NCI-H82 (cell line): ENCODE measurements around the gene TMPRSS3.

ENCODE experiments used
- DNase-seq: peaks from one replicate; lab custom pipeline; 2025; lab: John Stamatoyannopoulos, UW

Gene TMPRSS3

GRCh38 chr21:42387843-42388340 is 8.0 kb downstream of the TMPRSS3 start:
- no peak for DNase-seq

- no peak for DNase-seq
Measured at GRCh38 chr21:42387164-42387563, 8.7 kb downstream of the TMPRSS3 start.

DNA sequence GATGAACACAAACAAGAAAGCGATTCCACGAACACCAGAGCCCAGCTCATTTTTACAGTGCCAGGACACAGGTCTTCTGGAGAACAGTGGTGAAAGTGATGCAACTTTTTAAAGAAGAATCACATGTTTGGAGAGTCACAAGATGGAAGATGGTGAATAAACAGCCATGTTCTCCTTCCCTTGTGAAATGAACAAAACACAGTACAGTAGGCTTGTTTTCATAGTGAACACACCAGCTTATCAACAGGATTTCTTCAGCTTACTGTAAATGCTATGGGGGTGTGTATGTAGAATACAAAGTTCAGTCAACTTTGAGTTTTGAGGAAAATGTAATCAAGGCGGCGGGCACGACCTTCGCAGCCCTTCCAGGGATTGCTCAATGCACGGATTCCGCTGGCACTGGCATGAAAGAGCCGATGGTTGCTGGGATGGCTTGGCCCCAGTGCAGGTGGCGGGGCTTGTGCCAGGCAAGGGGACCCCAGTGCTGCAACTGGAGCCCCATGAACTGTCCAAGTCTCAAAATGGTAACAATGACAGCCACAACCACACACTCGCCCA is 9.7 kb downstream of the TMPRSS3 start:
- no peak for DNase-seq

- DNase-seq = no peak
Measured at GRCh38 chr21:42385619-42386018, 10.2 kb downstream of the TMPRSS3 start.

DNA sequence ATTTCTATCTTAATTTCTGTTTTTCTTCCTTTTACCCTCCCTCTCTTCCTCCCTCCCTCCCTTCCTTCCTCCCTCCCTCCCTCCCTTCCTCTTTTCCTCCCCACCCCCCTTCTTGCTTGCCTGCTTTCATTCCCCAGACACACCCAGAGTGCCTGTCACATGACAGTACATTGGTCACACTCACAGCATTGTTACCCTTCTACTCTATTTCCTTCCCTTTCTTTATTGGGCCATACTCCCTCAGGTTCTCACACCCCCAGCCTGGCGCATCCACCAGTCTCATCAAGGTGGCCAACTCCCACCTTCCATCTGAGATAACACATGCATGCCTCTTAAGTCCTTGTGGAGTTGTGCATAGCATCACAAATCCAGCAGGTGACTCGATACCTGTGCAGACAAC is 10.9 kb downstream of the TMPRSS3 start:
- DNase-seq = no peak

DNA sequence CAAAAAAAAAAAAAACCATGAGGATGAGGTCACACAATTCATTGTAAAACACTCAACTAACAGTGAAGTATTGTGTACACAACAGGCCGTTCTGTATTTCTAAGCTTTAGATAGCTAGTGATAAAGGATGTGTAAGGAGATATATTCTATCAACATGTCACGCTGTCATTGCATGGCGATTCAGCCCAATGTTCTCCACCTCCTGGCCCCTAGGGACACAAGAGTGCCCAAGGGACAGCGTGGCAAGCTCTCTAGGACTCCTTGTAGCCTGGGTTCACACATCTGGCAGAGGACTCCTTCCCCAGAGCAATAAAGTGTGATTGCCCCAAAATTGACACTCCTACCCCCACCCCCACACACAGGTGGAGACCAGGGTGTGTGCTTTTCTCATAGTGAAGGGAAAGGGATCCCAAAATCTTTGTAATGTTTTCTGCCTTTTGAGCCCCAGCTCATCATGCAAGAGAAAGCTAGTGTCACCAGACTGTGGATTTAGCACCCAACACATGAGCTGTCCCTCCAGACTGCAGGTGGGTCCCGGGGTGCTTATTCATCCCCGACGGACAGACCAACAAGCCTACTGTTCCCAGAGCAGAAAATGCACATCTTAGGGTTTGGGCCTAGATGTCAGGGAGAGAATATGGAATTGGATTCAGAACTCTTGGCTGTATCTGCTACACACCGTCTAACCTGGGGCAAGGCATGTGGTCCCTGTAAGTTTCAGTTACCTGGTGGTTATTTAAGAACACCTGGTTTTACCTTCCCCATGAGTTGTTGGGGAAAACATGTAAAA is 11.5 kb downstream of the TMPRSS3 start:
- no peak for DNase-seq

- DNase-seq = no peak
Measured at GRCh38 chr21:42383331-42383730, 12.5 kb downstream of the TMPRSS3 start.

- no peak for DNase-seq
Measured at GRCh38 chr21:42382915-42383314, 12.9 kb downstream of the TMPRSS3 start.

DNA sequence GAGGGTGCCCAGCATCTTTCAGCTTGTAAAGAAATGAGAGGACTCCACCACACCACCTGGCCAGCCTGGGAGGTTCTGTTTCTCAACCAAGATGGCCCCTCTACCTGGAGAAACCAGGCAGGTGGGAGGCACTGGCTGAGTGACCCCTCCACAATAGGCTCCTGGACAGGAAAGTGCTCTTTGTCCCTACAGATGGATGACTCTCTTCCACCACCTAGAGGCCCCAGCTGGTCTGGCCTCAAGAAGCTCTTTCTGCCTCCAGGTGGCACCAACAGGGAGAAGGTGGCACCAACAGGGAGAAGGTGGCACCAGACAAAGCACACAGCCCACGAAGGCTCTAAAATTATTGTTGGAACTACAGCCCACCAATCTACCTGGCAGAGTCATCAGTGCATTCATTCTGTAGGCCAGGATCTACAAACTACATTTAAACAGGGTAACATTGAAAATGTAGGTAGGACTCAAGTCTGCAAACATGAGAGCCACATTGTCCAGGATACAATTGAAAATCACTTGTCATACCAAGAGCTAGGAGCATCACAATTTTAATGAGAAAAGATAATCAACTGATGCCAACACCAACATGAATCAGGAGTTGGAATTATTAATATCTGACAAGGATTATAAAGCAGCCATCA is 14.4 kb downstream of the TMPRSS3 start:
- DNase-seq = peak; percentile 49

- DNase-seq = no peak
Measured at GRCh38 chr21:42379426-42380215, 16.2 kb downstream of the TMPRSS3 start.

DNA sequence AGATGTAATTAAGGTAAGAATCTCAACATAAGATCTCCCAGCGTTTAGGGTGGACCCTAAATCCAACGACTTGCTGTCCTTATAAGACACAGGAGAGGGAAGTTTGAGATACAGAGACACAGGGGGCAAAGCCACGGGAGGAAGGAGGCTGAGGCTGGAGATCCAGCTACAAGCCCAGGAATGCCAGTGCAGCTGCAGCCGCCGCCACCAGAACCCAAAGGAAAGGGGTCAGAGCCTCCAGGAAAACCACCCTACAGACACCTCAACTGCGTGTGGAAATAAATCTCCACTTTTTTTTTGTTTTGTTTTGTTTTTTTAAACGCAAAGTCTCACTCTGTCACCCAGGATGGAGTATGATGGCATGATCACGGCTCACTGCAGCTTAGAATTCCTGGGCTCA is 17.4 kb downstream of the TMPRSS3 start:
- DNase-seq = no peak

- no peak for DNase-seq
Measured at GRCh38 chr21:42377951-42378340, 17.9 kb downstream of the TMPRSS3 start.

GRCh38 chr21:42377211-42377950 is 18.5 kb downstream of the TMPRSS3 start:
- DNase-seq = no peak

DNA sequence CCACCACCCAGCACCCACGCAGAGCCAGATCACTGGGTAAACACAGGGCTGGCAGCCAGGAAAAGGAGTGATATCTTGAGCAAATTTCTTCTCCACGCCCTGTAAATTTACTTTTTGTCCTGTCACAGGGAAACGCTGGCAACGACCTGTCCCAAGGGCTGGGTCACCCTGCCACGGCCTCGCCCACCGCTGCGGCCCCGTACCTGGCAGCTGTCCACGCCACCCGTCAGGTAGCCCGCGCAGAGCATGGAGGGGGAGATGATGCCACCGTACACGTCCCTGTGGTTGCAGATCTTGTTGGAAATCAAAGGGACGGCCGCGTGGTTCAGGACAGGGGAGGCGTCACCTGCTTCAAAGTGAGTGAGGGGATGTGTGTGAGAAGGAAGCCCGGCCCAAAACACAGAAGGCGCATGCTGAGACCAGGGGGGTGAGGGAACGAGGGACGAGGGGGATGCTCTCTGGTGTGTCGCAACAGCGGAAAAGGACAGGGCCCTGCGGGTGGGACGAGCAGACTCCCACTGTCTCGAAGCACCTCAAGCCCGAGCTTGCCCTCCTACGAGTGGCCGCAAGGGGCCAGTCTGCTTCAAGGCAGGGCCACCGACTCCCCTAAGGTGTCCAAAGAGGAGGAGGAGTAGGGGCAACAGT is 19.4 kb downstream of the TMPRSS3 start:
- no peak for DNase-seq

DNA sequence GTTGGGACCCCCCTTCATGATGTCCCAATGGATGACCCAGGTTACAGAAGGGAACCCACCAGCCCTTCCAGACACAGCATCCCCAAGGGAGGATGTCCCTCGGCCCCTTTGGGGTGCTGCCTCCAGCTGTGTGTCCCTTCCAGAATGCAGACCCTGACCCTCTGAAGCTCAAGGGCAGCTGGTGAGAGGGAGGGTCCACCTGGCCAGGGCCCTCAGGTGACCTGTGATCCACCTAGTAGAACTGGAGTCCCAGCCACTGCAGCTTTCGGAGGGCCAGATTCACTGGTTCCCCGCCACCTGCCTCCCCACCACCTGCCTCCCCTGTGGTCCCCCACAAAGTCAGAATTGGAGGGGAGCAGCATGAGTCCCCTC is 19.9 kb downstream of the TMPRSS3 start:
- DNase-seq = no peak

- no peak for DNase-seq
Measured at GRCh38 chr21:42375506-42375905, 20.3 kb downstream of the TMPRSS3 start.

DNA sequence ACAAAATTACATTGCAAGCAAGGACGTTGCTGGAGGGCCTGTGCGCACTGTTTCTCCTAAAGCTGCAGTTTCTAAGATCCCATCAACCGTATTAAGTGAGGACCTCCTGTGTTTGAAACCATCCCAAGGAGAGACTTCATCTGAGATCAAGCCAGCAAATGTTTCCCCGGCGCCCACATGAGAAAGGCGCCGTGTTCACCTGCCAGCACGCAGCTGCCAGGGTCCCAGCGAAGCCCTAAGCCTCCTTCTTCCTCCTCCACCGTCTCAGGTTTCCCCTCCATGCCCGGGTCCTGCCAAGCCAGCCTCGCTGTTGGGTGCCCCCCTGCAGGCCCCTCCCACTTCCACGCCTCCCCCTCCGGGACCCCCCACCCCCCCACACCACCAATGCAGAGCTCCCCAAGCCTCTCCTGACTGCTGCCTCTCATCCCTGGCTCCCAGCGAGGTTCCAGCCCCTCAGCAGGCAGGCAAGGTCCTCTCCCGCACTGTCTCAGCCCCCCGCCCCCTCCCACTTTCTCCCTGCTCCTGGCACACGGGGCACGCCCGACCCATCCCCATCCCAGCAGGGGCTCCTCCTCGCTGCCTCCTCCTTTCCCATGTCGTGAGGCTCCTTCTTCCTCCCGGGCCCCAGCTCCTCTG is 20.9 kb downstream of the TMPRSS3 start:
- DNase-seq = no peak

DNA sequence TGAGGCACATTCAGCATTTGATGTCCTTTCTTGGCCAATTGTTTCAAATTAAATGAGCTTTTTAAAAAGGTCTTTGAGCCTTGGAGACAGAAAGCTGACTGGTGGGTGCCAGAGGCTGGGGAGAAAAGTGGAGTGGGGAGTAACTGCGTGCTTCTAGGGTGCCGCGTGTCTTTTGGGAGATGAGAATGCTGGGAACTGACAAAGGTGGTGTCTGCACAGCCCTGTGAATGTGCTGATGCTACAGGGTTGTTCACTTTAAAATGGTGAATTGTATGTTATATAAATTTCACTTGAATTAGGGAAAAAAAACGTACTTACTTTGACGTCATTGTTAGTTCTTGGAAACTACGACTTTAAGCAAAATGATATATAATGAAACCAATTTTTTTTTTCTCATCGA is 21.4 kb downstream of the TMPRSS3 start:
- no peak for DNase-seq

- no peak for DNase-seq
Measured at GRCh38 chr21:42373908-42374455, 21.9 kb downstream of the TMPRSS3 start.

DNA sequence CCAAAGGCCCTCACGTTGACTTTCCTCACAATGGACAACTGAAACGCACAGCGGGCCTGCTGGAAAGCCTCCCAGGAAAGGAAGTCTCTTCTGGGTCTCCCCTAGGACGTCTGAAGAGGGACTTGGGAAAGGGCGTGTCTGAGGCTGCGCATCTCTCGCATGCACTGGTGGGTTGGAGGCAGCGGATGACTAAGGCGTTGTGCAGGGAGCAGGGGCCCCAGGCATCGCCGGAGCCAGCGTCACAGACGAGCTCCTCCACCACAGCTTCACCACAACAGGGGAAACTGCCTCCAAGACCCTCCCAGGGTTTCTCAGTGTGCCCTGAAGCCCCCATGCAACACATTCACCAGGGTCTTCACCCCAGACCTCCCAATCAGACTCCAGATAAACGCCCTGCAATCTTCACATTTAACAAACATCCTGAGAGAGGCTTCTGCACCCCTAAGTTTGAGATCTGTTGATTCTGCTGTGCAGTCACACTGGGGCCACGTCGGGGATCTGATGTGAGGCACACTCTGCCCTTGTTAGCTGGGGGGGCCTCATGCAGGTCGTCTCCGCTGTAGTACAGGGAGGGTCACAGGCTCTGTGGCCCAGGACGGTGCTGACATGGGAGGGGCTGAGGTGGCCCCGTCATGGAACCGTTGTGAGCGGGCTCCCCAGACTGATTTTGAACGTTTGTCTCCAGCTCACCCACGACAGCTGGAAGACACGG is 22.5 kb downstream of the TMPRSS3 start:
- no peak for DNase-seq
